GM18499 (cell line): ENCODE data around the gene SRPX.

Experiments
- ATAC-seq: cut with Tn5 transposase; IDR thresholded peaks from one replicate; pipeline ENCODE4 v1.9.1; 2021; ENCODE audit warnings: moderate number of reproducible peaks; ENCODE audit not compliant: insufficient read depth, unreplicated experiment

Gene SRPX

GRCh38 chrX:38220415-38221390 is at the start of gene SRPX:
Gene SRPX (minus strand): TSS chrX:38220871. CDS start chrX:38220792, 79 bp downstream.
- no peak for ATAC-seq

- ATAC-seq, result no peak
Measured at GRCh38 chrX:38268011-38268410, 47.3 kb upstream of the SRPX start.

GRCh38 chrX:38262715-38263620 is 42.3 kb upstream of the SRPX start:
- no peak for ATAC-seq

- no peak for ATAC-seq
Measured at GRCh38 chrX:38260231-38260630, 39.6 kb upstream of the SRPX start.

- ATAC-seq, result no peak
Measured at GRCh38 chrX:38256019-38256418, 35.3 kb upstream of the SRPX start.

- no peak for ATAC-seq
Measured at GRCh38 chrX:38249965-38250364, 29.3 kb upstream of the SRPX start.

- no peak for ATAC-seq
Measured at GRCh38 chrX:38247051-38247450, 26.4 kb upstream of the SRPX start.

GRCh38 chrX:38240541-38240940 is 19.9 kb upstream of the SRPX start:
- ATAC-seq, result no peak

GRCh38 chrX:38236901-38237615 is 16.4 kb upstream of the SRPX start:
- ATAC-seq, result no peak

GRCh38 chrX:38233891-38234667 is 13.4 kb upstream of the SRPX start:
- ATAC-seq, result no peak

GRCh38 chrX:38232079-38232686 is 11.5 kb upstream of the SRPX start:
- ATAC-seq, result no peak

- ATAC-seq, result no peak
Measured at GRCh38 chrX:38225093-38225492, 4.4 kb upstream of the SRPX start.

GRCh38 chrX:38224160-38224559 is 3.5 kb upstream of the SRPX start:
- no peak for ATAC-seq

- ATAC-seq, result no peak
Measured at GRCh38 chrX:38221391-38221929, 789 bp upstream of the SRPX start.

- ATAC-seq, result no peak
Measured at GRCh38 chrX:38220024-38220414, 652 bp downstream of the SRPX start.

GRCh38 chrX:38216642-38217041 is 4.0 kb downstream of the SRPX start:
- ATAC-seq, result no peak

- ATAC-seq, result no peak
Measured at GRCh38 chrX:38214551-38215531, 5.8 kb downstream of the SRPX start.

GRCh38 chrX:38214044-38214443 is 6.6 kb downstream of the SRPX start:
- no peak for ATAC-seq
